Measurements from ENCODE around the gene DRD4.

The DRD4 gene

GRCh38 chr11:636511-637332, at the start of gene DRD4:
Gene DRD4 (plus strand): TSS chr11:637269. CDS start chr11:637305, 36 bp downstream.
- DNase-seq (ENCODE audit: low spot score) = no peak

- DNase-seq (ENCODE audit: low spot score) = no peak
These were observed 49.5 kb upstream of the DRD4 start for GRCh38 chr11:587546-587945.

- DNase-seq (ENCODE audit: low spot score) = no peak
These were observed 49.1 kb upstream of the DRD4 start for GRCh38 chr11:587978-588380.

- no peak for DNase-seq (ENCODE audit: low spot score)
These were observed 47.3 kb upstream of the DRD4 start for GRCh38 chr11:589798-590197.

GRCh38 chr11:590997-591396, 46.1 kb upstream of the DRD4 start:
- no peak for DNase-seq (ENCODE audit: low spot score)

- DNase-seq (ENCODE audit: low spot score) = no peak
These were observed 44.6 kb upstream of the DRD4 start for GRCh38 chr11:592501-592900.

- DNase-seq (ENCODE audit: low spot score) = no peak
These were observed 44.2 kb upstream of the DRD4 start for GRCh38 chr11:592918-593317.

GRCh38 chr11:593347-593746, 43.7 kb upstream of the DRD4 start:
- DNase-seq (ENCODE audit: low spot score) = no peak

- DNase-seq (ENCODE audit: low spot score) = no peak
These were observed 41.7 kb upstream of the DRD4 start for GRCh38 chr11:595400-595799.

- no peak for DNase-seq (ENCODE audit: low spot score)
These were observed 40.7 kb upstream of the DRD4 start for GRCh38 chr11:596374-596773.

GRCh38 chr11:597166-597725, 39.8 kb upstream of the DRD4 start:
- DNase-seq (ENCODE audit: low spot score) = no peak

- DNase-seq (ENCODE audit: low spot score) = no peak
These were observed 38.9 kb upstream of the DRD4 start for GRCh38 chr11:598005-598680.

- no peak for DNase-seq (ENCODE audit: low spot score)
These were observed 35.4 kb upstream of the DRD4 start for GRCh38 chr11:601573-602245.

- DNase-seq (ENCODE audit: low spot score) = no peak
These were observed 33.9 kb upstream of the DRD4 start for GRCh38 chr11:603154-603553.

GRCh38 chr11:605286-606129, 31.6 kb upstream of the DRD4 start:
- DNase-seq (ENCODE audit: low spot score) = no peak

- peak; percentile 51 for DNase-seq (ENCODE audit: low spot score)
These were observed 30.8 kb upstream of the DRD4 start for GRCh38 chr11:606245-606644.

GRCh38 chr11:607020-607780, 29.9 kb upstream of the DRD4 start:
- DNase-seq (ENCODE audit: low spot score) = no peak

GRCh38 chr11:607971-608659, 29.0 kb upstream of the DRD4 start:
- DNase-seq (ENCODE audit: low spot score) = no peak

- no peak for DNase-seq (ENCODE audit: low spot score)
These were observed 28.2 kb upstream of the DRD4 start for GRCh38 chr11:608791-609251.

- DNase-seq (ENCODE audit: low spot score) = no peak
These were observed 27.7 kb upstream of the DRD4 start for GRCh38 chr11:609341-609811.
